ENCODE results near the gene TSPAN14. TPM values are rescaled to one million over a fixed set of nuclear protein-coding genes. Genes with fewer than 3 reads are reported as not detected.

TSPAN14 gene
- total and polyA plus RNA-seq, 10 of the 15 experiments (the other 5 are each of a cell fraction or from before 2014, with no cell fraction given), result 2.5 to 31.7 (median 17.9) TPM

GRCh38 chr10:80466724-80467326 lies 12.7 kb downstream of the TSPAN14 start:
- Histone ChIP-seq H2AFZ (ENCODE audit: control insufficient read depth, low read depth, low read length) (no peak overlapping the region), H3K4me1 (ENCODE audit: control insufficient read depth, insufficient read depth, low read length) (peaks cover 77% of the 10 kb centered on the region), H3K27ac (ENCODE audit: control insufficient read depth, insufficient read depth) (no peak overlapping the region), H3K79me2 (ENCODE audit: control insufficient read depth, insufficient read depth, low read length) (peaks cover 87% of the 10 kb centered on the region), H3K4me3 (no peak overlapping the region), H3K4me2 (ENCODE audit: control insufficient read depth, insufficient read depth) (no peak overlapping the region; the same call in 1 of the 2 replicates), H3K9ac (ENCODE audit: control insufficient read depth, insufficient read depth, low read length) (no peak overlapping the region), H3K36me3 (ENCODE audit: control insufficient read depth in 2 of 2, insufficient read depth in 2 of 2, low read length in 1 of 2) (peaks cover 2 to 3% of the 10 kb centered on the region in 2 experiments), H4K20me1 (ENCODE audit: control insufficient read depth, insufficient read depth) (no peaks in the 10 kb centered on the region), H3K27me3 (replicated peaks in 1 of 2; ENCODE audit: control insufficient read depth in 2 of 2, insufficient read depth in 2 of 2, low read length in 1 of 2) (no peaks in the 10 kb centered on the region), H3K9me3 (replicated peaks; ENCODE audit: control insufficient read depth, insufficient read depth, low read length) (no peaks in the 10 kb centered on the region)
- ATAC-seq (no peak), DNase-seq (ENCODE audit: low read depth, low spot score) (no peak), FAIRE-seq (no peak)
- CTCF ChIA-PET, result interaction anchor here (0.6 to 21.5 kb wide), 7 partner anchors 8 to 713 kb away, joined by 3 to 402 read pairs (median 5); no protein-coding TSS in a partner anchor
- in situ Hi-C loops (cut with MboI) (no loop called here), intact Hi-C loops (cut with micrococcal nuclease; ENCODE audit: unreplicated experiment) (no loop called here)
- POLR2A ChIA-PET, result interaction anchor here (0.9 to 12.9 kb wide), 5 partner anchors 10 to 38 kb away, joined by 3 to 190 read pairs (median 8); partner anchors contain the start of gene TSPAN14
- RAD21 ChIA-PET (ENCODE audit: unreplicated experiment), result interaction anchor here (0.8 to 21.4 kb wide), 5 partner anchors 11 to 35 kb away, joined by 3 to 412 read pairs (median 16); no protein-coding TSS in a partner anchor
- TF ChIP-seq MLLT1 (IDR thresholded peaks at IDR 0.05) (0 out of 2 replicates have a peak, but pooled peaks have one; percentile 33), SUPT20H (IDR thresholded peaks at IDR 0.05; ENCODE audit: borderline replicate concordance, control insufficient read depth, low read depth, low read length) (no peak)
- SMC1A ChIA-PET (ENCODE audit: uncharacterized antibody, unreplicated experiment), result interaction anchor here (0.6 to 36.0 kb wide), 8 partner anchors 6 to 132 kb away, joined by 3 to 1038 read pairs (median 8); partner anchors contain the start of gene SH2D4B
- 97% methylated on average over 10 of the region's 10 CpGs for WGBS (ENCODE audit: insufficient coverage, insufficient replicate concordance, low lambda C conversion rate, missing lambda C conversion rate)
- TSS peak; percentile 16 for BruUV-seq (replicated peaks)

DNA sequence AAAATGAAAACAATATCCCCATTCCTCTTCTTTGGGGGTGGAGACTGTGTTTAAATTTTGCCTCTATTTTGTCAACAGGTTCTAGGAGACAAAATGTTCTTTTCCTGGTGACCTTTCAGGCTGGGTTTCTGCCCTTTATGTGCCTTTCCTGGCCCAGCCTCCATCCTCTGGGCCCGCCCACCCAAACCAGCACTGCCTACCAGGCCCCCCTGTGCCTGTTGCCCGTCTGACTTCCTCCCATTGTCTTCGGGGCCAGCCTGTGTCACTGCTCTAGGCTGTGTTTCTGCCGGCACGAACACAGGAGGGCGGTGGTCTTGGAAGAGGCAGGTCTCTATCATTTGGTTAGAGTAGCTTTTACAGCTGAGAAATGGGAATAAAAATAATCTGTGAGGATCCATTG lies 13.9 kb downstream of the TSPAN14 start:
- FAIRE-seq, result no peak
- SMC1A ChIA-PET (ENCODE audit: uncharacterized antibody, unreplicated experiment), result interaction anchor here (1.2 to 36.0 kb wide), 4 partner anchors 8 to 38 kb away, joined by 6 to 1038 read pairs (median 140); no protein-coding TSS in a partner anchor
- no TSS peak for BruUV-seq (replicated peaks)
- H3K27me3 ChIP-seq (replicated peaks in 1 of 2; ENCODE audit: control insufficient read depth in 2 of 2, insufficient read depth in 2 of 2, low read length in 1 of 2), result no peaks in the 10 kb centered on the region
- peaks cover 82% of the 10 kb centered on the region for H3K4me1 ChIP-seq (ENCODE audit: control insufficient read depth, insufficient read depth, low read length)
- peak overlapping the region; percentile 5; the same call in 1 of the 2 replicates for H3K9ac ChIP-seq (ENCODE audit: control insufficient read depth, insufficient read depth, low read length)
- peak overlapping the region; percentile 34 for H3K4me2 ChIP-seq (ENCODE audit: control insufficient read depth, insufficient read depth)
- in situ Hi-C loops (cut with MboI), result no loop called here
- CTCF ChIA-PET, result interaction anchor here (1.4 to 21.5 kb wide), 4 partner anchors 12 to 43 kb away, joined by 5 to 402 read pairs (median 17); no protein-coding TSS in a partner anchor
- no peaks in the 10 kb centered on the region for H3K9me3 ChIP-seq (replicated peaks; ENCODE audit: control insufficient read depth, insufficient read depth, low read length)
- intact Hi-C loops (cut with micrococcal nuclease; ENCODE audit: unreplicated experiment), result no loop called here
- WGBS (ENCODE audit: insufficient coverage, insufficient replicate concordance, low lambda C conversion rate, missing lambda C conversion rate), result 67% methylated on average over 6 of the region's 6 CpGs
- POLR2A ChIA-PET, result interaction anchor here (1.3 to 12.9 kb wide), 4 partner anchors 11 to 32 kb away, joined by 3 to 190 read pairs (median 8); partner anchors contain the start of gene TSPAN14
- H4K20me1 ChIP-seq (ENCODE audit: control insufficient read depth, insufficient read depth), result no peaks in the 10 kb centered on the region; the same call in 1 of the 2 replicates
- H3K36me3 ChIP-seq (ENCODE audit: control insufficient read depth in 2 of 2, insufficient read depth in 2 of 2, low read length in 1 of 2), result peaks cover 3 to 5% of the 10 kb centered on the region in 2 experiments
- peaks cover 81% of the 10 kb centered on the region for H3K79me2 ChIP-seq (ENCODE audit: control insufficient read depth, insufficient read depth, low read length)
- H3K27ac ChIP-seq (ENCODE audit: control insufficient read depth, insufficient read depth), result no peak overlapping the region; the same call in 1 of the 2 replicates
- no peak overlapping the region for H3K4me3 ChIP-seq
- no peak for ATAC-seq
- H2AFZ ChIP-seq (ENCODE audit: control insufficient read depth, low read depth, low read length), result no peak overlapping the region
- DNase-seq (ENCODE audit: low read depth, low spot score), result no peak
- TF ChIP-seq ZNF274 (IDR thresholded peaks at IDR 0.05; ENCODE audit: insufficient read depth, insufficient read length) (no peak), IKZF2 (IDR thresholded peaks at IDR 0.05) (0 out of 4 replicates have a peak, but pooled peaks of 1 of the 2 experiments have one; percentile 34), EGR1 (IDR thresholded peaks at IDR 0.05; ENCODE audit: borderline replicate concordance in 1 of 2, low read depth in 2 of 2, low read length in 2 of 2) (peak in 1 of 2 experiments; percentile 16; a peak in 1 of 3 replicates), SPI1 (IDR thresholded peaks at IDR 0.05; ENCODE audit: borderline replicate concordance, insufficient read depth, low read depth, low read length) (peak; percentile 41; the same call in 1 of the 2 replicates), NR2F1 (conservative IDR thresholded peaks at IDR 0.05) (peak; percentile 36; the same call in 1 of the 2 replicates)
- RAD21 ChIA-PET (ENCODE audit: unreplicated experiment), result interaction anchor here (1.5 to 21.4 kb wide), 4 partner anchors 6 to 34 kb away, joined by 4 to 412 read pairs (median 64); no protein-coding TSS in a partner anchor
